ENCODE results near the gene SPDYA. TPM values are rescaled to one million over a fixed set of nuclear protein-coding genes. Genes with fewer than 3 reads are reported as not detected.
A peak's percentile ranks its signal among the peaks of the same experiment; 100 is the strongest.
"Not testable (repeated sequence)": the region's sequence is repeated elsewhere in the genome, so short reads cannot be mapped to it uniquely, and the experiment has no call there.

SPDYA gene
- total RNA-seq, result under 1 TPM in 2 of 3 donors, not detected in 1; 0.33 to 0.91 TPM

DNA sequence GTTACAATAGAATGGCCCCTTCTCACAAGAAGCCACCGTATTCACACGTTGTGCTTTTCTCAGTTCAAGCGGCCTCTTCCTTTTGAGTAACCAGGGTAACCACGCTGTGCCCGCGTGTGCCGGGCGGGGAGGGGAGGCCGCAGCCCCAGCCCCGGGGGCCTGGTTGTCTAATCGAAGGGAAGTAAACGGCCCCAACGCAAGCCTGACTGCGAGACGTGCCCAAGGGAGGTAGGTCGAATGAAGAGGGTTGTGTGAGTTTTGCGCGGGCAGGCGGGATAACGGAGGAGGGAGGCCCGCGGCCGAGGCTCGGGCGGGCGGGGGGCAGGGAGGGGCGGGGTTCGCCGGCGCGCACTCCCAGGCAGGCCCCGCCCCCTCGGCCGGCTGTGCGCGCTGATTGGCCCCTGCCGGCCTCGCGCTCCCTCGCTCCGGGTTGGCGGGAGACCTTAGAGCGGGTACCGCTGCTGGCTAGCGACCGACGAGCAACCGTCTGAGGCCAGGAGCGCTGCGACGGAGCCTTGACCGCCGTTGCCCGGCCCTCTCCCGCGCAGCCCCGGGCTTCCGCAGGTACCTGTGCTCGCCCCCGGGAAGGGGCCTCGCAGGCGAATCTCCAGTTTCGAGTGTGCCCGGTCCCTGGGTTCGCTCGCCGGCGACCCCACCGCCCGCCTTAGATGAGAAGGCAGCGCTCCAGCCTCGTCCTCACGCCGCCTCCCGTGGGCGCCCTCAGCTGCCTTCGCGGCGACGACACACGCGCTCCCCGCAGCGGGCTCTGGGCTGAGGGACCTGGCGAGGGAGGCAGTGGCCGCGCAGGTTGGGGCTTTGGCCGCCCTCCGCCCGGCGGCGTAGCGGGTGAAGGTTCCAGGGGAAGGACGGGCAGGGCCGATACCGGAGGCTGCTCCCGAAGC is at the start of gene SPDYA:
TSS of gene SPDYA (plus strand) at position 451 of the 902 bp plus-strand sequence. CDS start 5,181 bp downstream, outside the sequence.
- Mint-ChIP-seq H3K36me3 (ENCODE audit: insufficient read depth) (peaks cover 3% of the 10 kb centered on the region), H3K4me1 (ENCODE audit: low read depth) (peaks cover 11% of the 10 kb centered on the region), H3K27me3 (ENCODE audit: low read depth) (no peaks in the 10 kb centered on the region), H3K9me3 (no peaks in the 10 kb centered on the region), H3K4me3 (peak within 1 kb of the TSS; percentile 74)
- DNase-seq (peak; percentile 76), ATAC-seq (peak; percentile 97 to 98)

DNA sequence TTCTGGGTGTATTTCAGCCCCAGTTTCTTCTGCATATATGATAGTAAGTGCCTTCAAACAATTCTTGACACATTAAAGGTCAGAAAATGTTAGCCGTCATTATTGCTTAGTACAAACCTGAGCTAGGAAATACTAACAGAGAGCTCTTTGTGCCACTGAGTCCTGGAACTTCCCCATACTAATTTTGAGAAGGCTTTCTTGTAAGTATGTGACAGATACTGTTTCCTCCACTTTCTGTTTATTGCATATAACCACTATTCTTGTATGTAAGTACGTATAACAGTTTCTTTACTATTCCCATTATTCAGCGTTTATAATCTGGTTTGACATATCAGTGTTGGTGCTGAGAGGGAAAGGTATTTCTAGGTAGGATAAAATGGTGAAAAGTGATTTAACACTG is 49.2 kb upstream of the SPDYA start:
- peak in 1 of 2 donors; percentile 46 for ATAC-seq
- Mint-ChIP-seq H3K4me3 (no peak overlapping the region), H3K27me3 (ENCODE audit: low read depth) (no peaks in the 10 kb centered on the region), H3K36me3 (ENCODE audit: insufficient read depth) (peaks cover 5% of the 10 kb centered on the region), H3K4me1 (ENCODE audit: low read depth) (peaks cover 87% of the 10 kb centered on the region), H3K9me3 (no peaks in the 10 kb centered on the region)
- DNase-seq, result no peak

DNA sequence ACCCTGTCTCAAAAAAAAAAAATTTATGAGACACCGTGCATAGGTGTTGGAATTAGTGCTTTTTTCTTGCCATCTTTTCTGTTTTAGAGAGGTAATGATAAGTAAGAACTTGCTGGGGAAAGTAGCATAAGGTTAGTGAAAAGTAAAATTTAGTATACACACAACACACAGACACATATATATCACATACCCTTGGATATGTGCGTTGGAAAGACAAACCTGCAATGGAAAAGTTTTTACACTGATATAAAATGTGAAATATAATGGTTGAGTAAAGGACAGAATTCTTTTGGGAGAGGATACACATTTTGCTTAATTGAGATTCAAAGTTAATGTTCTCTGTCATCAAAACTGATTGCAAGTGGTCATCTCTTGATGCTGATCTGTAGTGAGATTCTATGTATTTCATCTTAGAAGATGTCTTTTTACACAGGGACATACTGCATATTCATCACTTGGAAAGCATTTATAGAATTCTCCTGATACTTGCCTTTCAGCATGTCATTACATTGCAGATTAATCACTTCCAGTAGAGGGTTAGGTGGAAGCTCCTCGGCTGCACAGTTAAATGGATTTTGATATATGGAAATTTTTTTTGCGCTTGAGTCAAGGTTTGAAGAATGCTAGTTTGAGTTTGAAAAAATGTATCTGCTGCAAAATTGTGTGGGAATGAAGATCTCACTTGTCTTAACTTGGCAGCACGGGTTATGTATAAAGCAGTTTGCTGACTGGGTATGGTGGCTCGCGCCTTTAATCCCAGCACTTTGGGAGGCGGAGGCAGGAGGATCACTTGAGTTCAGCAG is 45.5 kb upstream of the SPDYA start:
- H3K36me3 Mint-ChIP-seq (ENCODE audit: insufficient read depth), result peaks cover 10% of the 10 kb centered on the region
- no peak overlapping the region for H3K4me3 Mint-ChIP-seq
- H3K9me3 Mint-ChIP-seq, result no peaks in the 10 kb centered on the region
- ATAC-seq (no peak), DNase-seq (no peak)
- peaks cover 92% of the 10 kb centered on the region for H3K4me1 Mint-ChIP-seq (ENCODE audit: low read depth)
- no peaks in the 10 kb centered on the region for H3K27me3 Mint-ChIP-seq (ENCODE audit: low read depth)

DNA sequence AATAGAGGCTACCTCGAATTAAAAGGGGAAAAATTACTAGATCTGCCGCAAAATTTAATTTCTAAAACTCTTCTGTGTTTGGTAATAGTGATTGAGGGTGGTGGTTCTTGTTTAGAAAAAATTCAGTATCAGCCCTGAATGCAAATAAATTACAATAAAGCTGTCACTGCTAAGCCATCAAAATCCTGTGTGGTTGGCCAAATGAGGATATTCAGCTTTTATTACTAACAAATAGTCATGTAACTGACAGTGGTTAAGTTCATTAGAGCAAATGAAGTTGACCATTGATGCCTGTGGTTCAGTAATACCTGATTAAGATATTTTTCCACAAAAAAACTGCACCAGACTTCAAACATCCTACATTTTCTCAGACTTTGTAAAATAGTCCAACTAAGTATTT is 44.6 kb upstream of the SPDYA start:
- ATAC-seq (no peak), DNase-seq (no peak)
- Mint-ChIP-seq H3K4me3 (no peak overlapping the region), H3K9me3 (no peaks in the 10 kb centered on the region), H3K36me3 (ENCODE audit: insufficient read depth) (peaks cover 11% of the 10 kb centered on the region), H3K27me3 (ENCODE audit: low read depth) (no peaks in the 10 kb centered on the region), H3K4me1 (ENCODE audit: low read depth) (peaks cover 91% of the 10 kb centered on the region)

DNA sequence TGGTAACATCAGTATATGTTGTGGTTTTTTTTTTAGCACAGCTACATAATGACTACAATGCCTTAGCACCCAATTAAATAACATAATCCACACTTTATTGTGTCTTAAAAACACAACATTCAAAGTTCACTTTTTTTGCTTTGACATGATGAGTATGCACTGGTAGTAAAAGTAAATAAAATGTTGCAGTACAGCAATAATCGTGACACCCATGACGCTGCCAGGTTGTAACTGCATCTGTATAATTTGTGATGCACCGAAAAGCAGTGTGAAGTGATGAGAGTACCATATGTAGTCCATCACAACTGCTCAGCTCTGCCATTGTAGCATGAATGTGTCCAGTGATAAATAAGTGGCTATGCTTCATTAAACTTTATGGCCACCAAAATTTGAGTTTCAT is 43.3 kb upstream of the SPDYA start:
- Mint-ChIP-seq H3K27me3 (ENCODE audit: low read depth) (no peaks in the 10 kb centered on the region), H3K36me3 (ENCODE audit: insufficient read depth) (peaks cover 11% of the 10 kb centered on the region), H3K4me3 (no peak overlapping the region), H3K4me1 (ENCODE audit: low read depth) (peaks cover 91% of the 10 kb centered on the region), H3K9me3 (no peaks in the 10 kb centered on the region)
- DNase-seq (no peak), ATAC-seq (no peak)

DNA sequence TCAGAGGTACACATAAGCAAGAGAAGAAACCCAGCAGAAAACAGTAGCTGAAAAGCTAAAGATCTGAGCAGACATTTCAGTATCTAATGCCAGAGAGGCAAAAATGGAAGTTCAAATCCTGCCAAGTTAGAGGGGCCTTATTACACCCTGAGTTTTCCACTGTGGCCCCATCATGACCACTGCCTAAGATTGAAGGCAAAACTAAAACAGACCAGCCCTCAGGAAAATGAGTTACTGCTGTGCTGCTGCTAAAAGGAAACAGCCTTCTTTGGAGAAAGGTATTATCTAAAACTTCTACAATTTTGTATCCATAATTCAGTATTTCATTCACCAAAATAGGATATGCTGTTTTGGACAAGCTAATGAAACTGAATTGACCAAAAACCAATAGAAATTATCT is 42.2 kb upstream of the SPDYA start:
- H3K4me3 Mint-ChIP-seq, result no peak overlapping the region
- H3K9me3 Mint-ChIP-seq, result no peaks in the 10 kb centered on the region
- no peak for DNase-seq
- ATAC-seq, result no peak
- no peaks in the 10 kb centered on the region for H3K27me3 Mint-ChIP-seq (ENCODE audit: low read depth)
- peaks cover 11% of the 10 kb centered on the region for H3K36me3 Mint-ChIP-seq (ENCODE audit: insufficient read depth)
- H3K4me1 Mint-ChIP-seq (ENCODE audit: low read depth), result peaks cover 86% of the 10 kb centered on the region

DNA sequence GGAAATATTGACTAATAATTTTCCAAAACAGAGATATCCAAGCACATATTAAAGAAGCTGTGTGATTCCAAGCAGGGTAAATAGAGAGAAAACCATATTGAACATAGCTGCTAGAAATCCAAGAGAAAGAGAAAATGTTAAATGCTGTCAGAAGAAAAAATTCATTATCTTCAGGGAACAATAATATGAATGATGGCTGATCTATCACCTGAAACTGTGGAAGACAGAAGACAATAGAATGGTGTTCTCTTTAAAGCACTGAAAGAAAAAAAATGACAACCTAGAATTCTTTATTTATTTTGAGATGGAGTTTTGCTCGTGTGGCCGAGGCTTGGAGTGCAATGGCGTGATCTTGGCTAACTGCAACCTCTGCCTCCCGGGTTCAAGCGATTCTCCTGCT is 41.7 kb upstream of the SPDYA start:
- peaks cover 86% of the 10 kb centered on the region for H3K4me1 Mint-ChIP-seq (ENCODE audit: low read depth)
- ATAC-seq (no peak), DNase-seq (no peak)
- peaks cover 11% of the 10 kb centered on the region for H3K36me3 Mint-ChIP-seq (ENCODE audit: insufficient read depth)
- H3K27me3 Mint-ChIP-seq (ENCODE audit: low read depth), result no peaks in the 10 kb centered on the region
- no peak overlapping the region for H3K4me3 Mint-ChIP-seq
- H3K9me3 Mint-ChIP-seq, result no peaks in the 10 kb centered on the region

DNA sequence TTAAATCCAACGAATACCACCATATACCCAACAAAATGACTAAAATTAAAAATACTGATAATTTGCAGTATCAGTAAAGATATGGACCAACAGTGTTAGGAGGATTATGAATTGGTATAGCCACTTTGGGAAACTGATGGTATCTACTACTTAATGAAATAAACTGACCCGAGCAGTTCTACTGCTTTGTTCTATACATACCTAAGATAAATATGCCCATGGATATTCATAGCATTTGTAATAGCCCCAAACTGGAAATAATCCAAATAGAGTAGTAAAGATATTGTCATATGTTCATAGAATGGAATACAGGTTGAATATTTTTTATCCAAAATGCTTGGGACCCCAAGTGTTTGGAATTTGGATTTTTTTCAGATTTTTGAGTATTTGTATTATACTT is 38.3 kb upstream of the SPDYA start:
- no peak for DNase-seq
- Mint-ChIP-seq H3K36me3 (ENCODE audit: insufficient read depth) (peaks cover 20% of the 10 kb centered on the region), H3K4me3 (no peak overlapping the region), H3K9me3 (no peaks in the 10 kb centered on the region), H3K4me1 (ENCODE audit: low read depth) (peaks cover 77% of the 10 kb centered on the region), H3K27me3 (ENCODE audit: low read depth) (no peaks in the 10 kb centered on the region)
- no peak for ATAC-seq

DNA sequence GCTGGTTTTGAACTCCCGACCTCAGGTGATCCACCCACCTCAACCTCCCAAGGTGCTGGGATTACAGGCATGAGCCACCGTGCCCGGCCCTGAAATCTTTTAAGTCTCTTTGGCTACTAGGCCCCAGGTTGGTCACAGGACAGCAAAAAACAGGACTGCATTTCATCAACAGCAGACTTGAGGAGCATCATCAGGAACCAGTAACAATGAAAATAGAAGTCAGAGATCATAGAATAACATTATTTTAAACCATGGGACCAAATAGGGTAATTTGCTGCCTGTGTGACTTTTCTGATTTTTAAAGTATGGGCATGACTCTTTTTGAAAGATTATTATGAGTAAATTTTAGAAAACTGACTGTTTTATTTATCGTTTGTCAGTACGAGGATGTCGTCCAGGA is 34.2 kb upstream of the SPDYA start:
- Mint-ChIP-seq H3K9me3 (no peaks in the 10 kb centered on the region), H3K4me1 (ENCODE audit: low read depth) (peaks cover 51% of the 10 kb centered on the region), H3K4me3 (no peak overlapping the region), H3K27me3 (ENCODE audit: low read depth) (no peaks in the 10 kb centered on the region), H3K36me3 (ENCODE audit: insufficient read depth) (peaks cover 17% of the 10 kb centered on the region)
- DNase-seq (no peak), ATAC-seq (no peak)

DNA sequence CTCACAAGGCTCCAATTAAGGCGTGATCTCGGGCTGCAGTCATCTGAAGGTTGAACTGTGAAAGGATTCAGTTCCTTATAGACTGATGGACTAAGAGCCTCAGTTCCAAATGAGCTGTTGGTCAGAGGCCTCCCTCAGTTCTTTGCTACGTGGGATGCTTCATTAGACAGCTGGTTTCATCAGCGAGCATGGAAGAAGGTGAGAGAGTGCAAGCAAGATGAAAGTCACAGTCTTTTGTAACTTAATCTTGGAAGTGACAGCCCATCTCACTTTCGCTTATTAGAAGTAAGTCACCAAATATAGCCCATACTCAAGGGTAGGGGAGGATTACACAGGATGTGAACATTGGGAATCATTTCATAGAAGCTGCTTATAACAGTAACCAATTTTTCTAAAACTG is 32.2 kb upstream of the SPDYA start:
- Mint-ChIP-seq H3K4me1 (ENCODE audit: low read depth) (peaks cover 36% of the 10 kb centered on the region), H3K4me3 (no peak overlapping the region), H3K36me3 (ENCODE audit: insufficient read depth) (peaks cover 27% of the 10 kb centered on the region), H3K27me3 (ENCODE audit: low read depth) (no peaks in the 10 kb centered on the region), H3K9me3 (no peaks in the 10 kb centered on the region)
- ATAC-seq, result no peak
- DNase-seq, result no peak

DNA sequence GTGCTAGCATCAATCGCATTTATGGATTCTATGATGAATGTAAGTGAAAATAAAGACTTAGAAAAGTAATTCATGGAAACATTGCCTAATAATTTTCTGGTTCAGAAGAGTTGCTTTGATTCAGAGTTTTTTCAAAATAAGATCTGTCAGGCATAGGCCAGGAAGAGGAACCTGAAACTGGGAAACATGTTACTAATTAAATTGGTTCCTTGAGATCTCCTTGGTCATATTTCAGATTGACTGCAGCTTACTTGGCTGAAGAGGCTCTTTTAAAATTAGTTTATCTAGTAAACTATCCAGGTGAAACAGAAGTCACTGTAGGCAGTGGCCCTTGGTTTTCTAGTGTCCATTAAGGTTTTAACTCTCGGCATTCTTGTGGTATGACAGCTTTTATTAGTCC is 31.6 kb upstream of the SPDYA start:
- peaks cover 30% of the 10 kb centered on the region for H3K4me1 Mint-ChIP-seq (ENCODE audit: low read depth)
- peaks cover 27% of the 10 kb centered on the region for H3K36me3 Mint-ChIP-seq (ENCODE audit: insufficient read depth)
- no peaks in the 10 kb centered on the region for H3K9me3 Mint-ChIP-seq
- DNase-seq (no peak), ATAC-seq (no peak)
- no peak overlapping the region for H3K4me3 Mint-ChIP-seq
- H3K27me3 Mint-ChIP-seq (ENCODE audit: low read depth), result no peaks in the 10 kb centered on the region

DNA sequence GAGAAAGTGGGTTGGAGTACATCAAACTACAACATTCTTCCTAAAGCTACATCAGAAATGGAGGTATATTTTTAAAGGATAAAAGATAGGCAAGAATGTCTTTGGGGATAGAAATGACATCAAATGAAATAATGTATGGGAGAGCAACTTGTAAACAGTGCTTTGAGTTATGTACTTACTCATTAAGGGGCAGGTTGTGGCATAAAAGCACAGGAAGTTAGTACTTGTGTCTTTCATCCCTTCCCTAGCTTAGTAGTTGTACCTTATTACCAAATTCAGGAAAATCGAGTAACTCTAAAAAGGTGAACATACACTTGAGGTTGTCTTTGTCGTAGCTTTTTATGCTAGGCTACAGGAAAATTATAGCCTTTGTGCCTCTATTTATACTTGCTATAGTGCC is 30.1 kb upstream of the SPDYA start:
- Mint-ChIP-seq H3K9me3 (no peaks in the 10 kb centered on the region), H3K27me3 (ENCODE audit: low read depth) (no peaks in the 10 kb centered on the region), H3K4me3 (no peak overlapping the region), H3K36me3 (ENCODE audit: insufficient read depth) (peaks cover 26% of the 10 kb centered on the region), H3K4me1 (ENCODE audit: low read depth) (peaks cover 23% of the 10 kb centered on the region)
- no peak for ATAC-seq
- DNase-seq, result no peak

DNA sequence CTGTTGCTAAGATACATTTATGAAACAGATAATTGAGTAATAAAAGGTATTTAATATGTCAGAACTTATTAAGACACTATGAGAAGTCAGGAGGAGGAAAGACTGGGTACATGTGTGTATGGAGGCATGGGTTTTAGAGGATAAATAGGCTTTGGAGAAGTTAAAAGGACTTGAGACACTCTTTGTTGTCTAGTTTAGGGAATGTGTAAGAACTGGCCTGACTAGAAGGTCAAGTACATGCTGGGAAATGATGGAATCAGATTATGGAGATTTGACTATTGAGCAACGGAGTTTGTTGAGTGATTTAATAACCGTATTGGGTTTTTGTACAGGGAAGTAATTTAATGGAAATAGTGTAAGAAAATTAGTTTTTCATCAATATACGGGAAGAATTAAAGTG is 28.2 kb upstream of the SPDYA start:
- H3K4me1 Mint-ChIP-seq (ENCODE audit: low read depth), result peaks cover 12% of the 10 kb centered on the region
- no peaks in the 10 kb centered on the region for H3K27me3 Mint-ChIP-seq (ENCODE audit: low read depth)
- no peaks in the 10 kb centered on the region for H3K9me3 Mint-ChIP-seq
- no peak for ATAC-seq
- peaks cover 19% of the 10 kb centered on the region for H3K36me3 Mint-ChIP-seq (ENCODE audit: insufficient read depth)
- no peak for DNase-seq
- H3K4me3 Mint-ChIP-seq, result no peak overlapping the region

DNA sequence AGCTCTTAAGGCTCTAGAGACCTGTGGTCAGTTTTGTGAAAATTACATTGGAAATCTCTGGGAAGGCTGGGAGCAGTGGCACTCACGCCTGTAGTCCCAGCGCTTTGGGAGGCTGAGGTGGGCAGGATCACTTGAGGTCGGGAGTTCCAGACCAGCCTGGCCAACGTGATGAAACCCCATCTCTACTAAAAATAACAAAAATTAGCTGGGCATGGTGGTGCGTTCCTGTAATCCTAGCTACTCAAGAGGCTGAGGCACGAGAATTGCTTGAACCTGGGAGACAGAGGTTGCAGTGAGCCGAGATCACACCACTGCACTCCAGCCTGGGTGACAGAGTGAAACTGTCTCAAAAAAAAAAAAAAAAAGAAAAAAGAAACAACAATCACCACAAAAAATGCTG is 26.1 kb upstream of the SPDYA start:
- H3K4me3 Mint-ChIP-seq; ATAC-seq; H3K9me3 Mint-ChIP-seq; H3K4me1 Mint-ChIP-seq (ENCODE audit: low read depth); DNase-seq; H3K27me3 Mint-ChIP-seq (ENCODE audit: low read depth): not testable (repeated sequence)
- peaks cover 31% of the 10 kb centered on the region for H3K36me3 Mint-ChIP-seq (ENCODE audit: insufficient read depth)

DNA sequence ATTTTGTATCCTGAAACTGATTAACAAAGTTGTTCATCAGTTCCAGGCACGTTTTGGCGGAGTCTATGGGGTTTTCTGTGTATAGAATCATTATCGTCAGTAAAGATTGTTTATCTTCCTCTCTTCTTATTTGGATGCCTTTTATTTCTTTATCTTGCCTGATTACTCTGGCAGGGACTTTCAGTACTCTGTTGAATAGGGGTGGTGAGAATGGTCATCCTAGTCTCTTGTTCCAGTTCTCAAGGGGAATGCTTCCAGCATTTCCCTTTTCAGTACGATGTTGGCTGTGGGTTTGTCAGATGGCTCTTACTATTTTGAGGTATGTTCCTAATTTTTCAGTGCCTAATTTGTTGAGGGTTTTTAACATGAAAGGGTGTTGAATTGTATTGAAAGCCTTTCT is 14.0 kb upstream of the SPDYA start:
- Mint-ChIP-seq H3K27me3 (ENCODE audit: low read depth) (no peaks in the 10 kb centered on the region), H3K9me3 (peaks cover 13% of the 10 kb centered on the region), H3K36me3 (ENCODE audit: insufficient read depth) (peaks cover 47% of the 10 kb centered on the region), H3K4me3 (no peak overlapping the region), H3K4me1 (ENCODE audit: low read depth) (peaks cover 29% of the 10 kb centered on the region)
- ATAC-seq, result no peak
- DNase-seq, result no peak

Data from activated T-cell treated with anti-CD3 and anti-CD28 coated beads, Interleukin-2, amount 50 U/mL, for 4 hours (primary cell).